HFF-Myc (cell line): ENCODE results near the gene RUNX1.

Experiments
- DNase-seq: peaks from one replicate; pipeline ENCODE4 v3.0.0-alpha.2; 2011; ENCODE audit warnings: low read depth; ENCODE audit errors: extremely low read depth
- H3K4me3 ChIP-seq: replicated peaks from 2 replicates; pipeline ENCODE4 v1.5.1; 2011; ENCODE audit warnings: low read depth, mild to moderate bottlenecking, control low read depth, low read length
- CTCF ChIP-seq: IDR thresholded peaks from 2 replicates; pipeline ENCODE4 v1.5.1; 2012; ENCODE audit warnings: mild to moderate bottlenecking, low read depth, low read length, control low read depth; ENCODE audit errors: missing control alignments

RUNX1 gene

GRCh38 chr21:34793471-34793870 lies 255.6 kb downstream of the RUNX1 start:
- DNase-seq, result no peak
- no peak overlapping the region for H3K4me3 ChIP-seq
- no peak for TF ChIP-seq CTCF

- DNase-seq, result no peak
- TF ChIP-seq CTCF, result no peak
Measured at GRCh38 chr21:34792504-34793089, 256.5 kb downstream of the RUNX1 start.

GRCh38 chr21:34791776-34792503 lies 257.2 kb downstream of the RUNX1 start:
- TF ChIP-seq CTCF, result no peak
- H3K4me3 ChIP-seq, result no peak overlapping the region
- DNase-seq, result no peak

More at GRCh38 chr21:34792504-34793089, 256.5 kb downstream of the RUNX1 start:
- no peak overlapping the region for H3K4me3 ChIP-seq

GRCh38 chr21:34790834-34791233 lies 258.3 kb downstream of the RUNX1 start:
- no peak for DNase-seq
- no peak for TF ChIP-seq CTCF
- no peak overlapping the region for H3K4me3 ChIP-seq

- no peak overlapping the region for H3K4me3 ChIP-seq
- no peak for TF ChIP-seq CTCF
- DNase-seq, result no peak
Measured at GRCh38 chr21:34790341-34790740, 258.8 kb downstream of the RUNX1 start.

- no peak overlapping the region for H3K4me3 ChIP-seq
Measured at GRCh38 chr21:34788879-34789278, 260.2 kb downstream of the RUNX1 start.

More at GRCh38 chr21:34788879-34789278, 260.2 kb downstream of the RUNX1 start:
- DNase-seq, result no peak
- TF ChIP-seq CTCF, result no peak
